Measurements from ENCODE around the gene CCDC85C.

Gene CCDC85C

GRCh38 chr14:99532310-99532709, 71.7 kb downstream of the CCDC85C start:
- H3K36me3 Mint-ChIP-seq (ENCODE audit: low read depth), result no peaks in the 10 kb centered on the region
- H3K4me3 Mint-ChIP-seq, result no peak overlapping the region
- H3K4me1 Mint-ChIP-seq (ENCODE audit: low read depth), result no peaks in the 10 kb centered on the region
- peak overlapping the region; percentile 61 for H3K27ac Mint-ChIP-seq
- no peaks in the 10 kb centered on the region for H3K9me3 Mint-ChIP-seq
- no peak for DNase-seq
- H3K27me3 Mint-ChIP-seq, result no peaks in the 10 kb centered on the region

- no peak for DNase-seq
These were observed 72.5 kb downstream of the CCDC85C start for GRCh38 chr14:99531251-99532096.

DNA sequence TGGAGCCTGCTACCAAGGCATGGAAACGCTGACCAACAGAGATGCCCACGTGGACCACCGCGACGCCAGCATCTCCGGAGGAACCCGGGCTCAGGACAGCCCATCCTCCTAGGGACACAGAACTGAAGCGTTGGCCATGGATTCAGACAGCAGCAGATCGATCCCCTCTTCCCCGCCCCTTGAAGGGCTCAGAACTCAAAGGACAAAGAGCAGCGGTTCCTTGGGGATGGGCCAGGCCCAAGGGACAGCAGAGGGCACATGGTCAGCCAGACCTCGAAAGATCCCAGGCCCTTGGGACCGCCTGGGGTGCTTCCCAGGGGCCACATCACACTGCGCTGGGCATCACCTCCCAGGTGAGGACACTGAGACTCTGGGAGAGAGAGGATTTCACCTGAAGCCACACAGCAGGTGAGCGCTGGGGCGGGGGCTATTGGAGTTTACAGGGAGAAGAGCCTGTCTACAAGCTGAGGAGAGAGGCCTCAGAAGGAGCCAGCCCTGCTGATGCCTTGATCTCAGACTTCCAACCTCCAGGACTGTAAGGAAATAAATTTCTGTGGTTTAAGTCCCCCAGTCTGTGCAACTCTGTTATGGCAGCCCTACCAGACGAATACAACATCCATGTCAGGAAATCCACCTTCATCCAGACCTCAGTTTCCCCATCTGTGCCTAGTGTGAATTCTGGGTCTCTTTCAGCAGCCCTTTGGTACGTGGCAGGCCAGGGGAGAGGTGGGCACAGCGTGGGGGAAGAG, 73.4 kb downstream of the CCDC85C start:
- no peaks in the 10 kb centered on the region for H3K27me3 Mint-ChIP-seq
- H3K27ac Mint-ChIP-seq, result no peak overlapping the region
- no peak overlapping the region for H3K4me3 Mint-ChIP-seq
- H3K36me3 Mint-ChIP-seq (ENCODE audit: low read depth), result no peaks in the 10 kb centered on the region
- no peak for DNase-seq
- H3K9me3 Mint-ChIP-seq, result no peaks in the 10 kb centered on the region
- H3K4me1 Mint-ChIP-seq (ENCODE audit: low read depth), result no peaks in the 10 kb centered on the region

More at GRCh38 chr14:99531251-99532096, 72.5 kb downstream of the CCDC85C start:
- Mint-ChIP-seq H3K4me3 (no peak overlapping the region), H3K4me1 (ENCODE audit: low read depth) (no peaks in the 10 kb centered on the region), H3K9me3 (no peaks in the 10 kb centered on the region), H3K36me3 (ENCODE audit: low read depth) (no peaks in the 10 kb centered on the region), H3K27me3 (no peaks in the 10 kb centered on the region), H3K27ac (no peak overlapping the region)

GRCh38 chr14:99529899-99530298, 74.1 kb downstream of the CCDC85C start:
- no peak overlapping the region for H3K4me3 Mint-ChIP-seq
- H3K36me3 Mint-ChIP-seq (ENCODE audit: low read depth), result no peaks in the 10 kb centered on the region
- H3K9me3 Mint-ChIP-seq, result no peaks in the 10 kb centered on the region
- no peaks in the 10 kb centered on the region for H3K27me3 Mint-ChIP-seq
- H3K4me1 Mint-ChIP-seq (ENCODE audit: low read depth), result peaks cover 6% of the 10 kb centered on the region
- DNase-seq, result no peak
- no peak overlapping the region for H3K27ac Mint-ChIP-seq

DNA sequence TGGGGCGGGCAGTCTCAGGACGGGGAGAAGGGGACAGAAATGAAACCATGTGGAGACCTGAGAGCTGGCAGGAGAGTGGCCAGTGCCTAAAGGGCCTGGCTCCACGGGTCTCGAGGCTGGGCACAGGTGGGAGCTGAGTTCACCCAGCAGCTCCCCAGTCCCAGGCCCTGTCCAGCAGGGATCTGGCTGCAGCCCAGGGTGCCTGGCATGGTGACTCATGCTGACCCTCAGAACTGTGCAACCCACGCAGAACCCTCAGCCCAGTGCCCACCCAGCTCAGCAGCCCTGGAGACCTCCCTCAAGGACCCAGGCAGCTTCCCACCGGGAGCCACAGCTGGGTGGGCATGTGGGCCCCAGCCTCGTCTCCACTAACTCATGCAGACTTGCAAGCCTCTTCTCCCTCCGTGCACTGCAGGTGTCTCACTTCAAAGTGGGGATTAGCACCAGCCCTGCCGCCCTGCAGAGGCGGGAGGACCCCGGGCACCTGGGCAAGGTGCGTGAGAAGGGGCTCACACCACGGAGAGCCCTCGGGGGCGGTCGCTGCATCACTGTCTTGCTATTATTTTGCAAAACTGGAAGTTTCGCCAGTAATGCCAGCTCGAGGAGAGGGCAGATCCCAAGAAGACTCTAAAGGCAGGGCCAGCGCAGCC, 76.5 kb downstream of the CCDC85C start:
- no peak overlapping the region for H3K27ac Mint-ChIP-seq
- no peaks in the 10 kb centered on the region for H3K36me3 Mint-ChIP-seq (ENCODE audit: low read depth)

GRCh38 chr14:99527026-99527425, 77.0 kb downstream of the CCDC85C start:
- Mint-ChIP-seq H3K4me1 (ENCODE audit: low read depth) (peaks cover 8% of the 10 kb centered on the region), H3K4me3 (no peak overlapping the region), H3K27ac (no peak overlapping the region), H3K27me3 (no peaks in the 10 kb centered on the region), H3K36me3 (ENCODE audit: low read depth) (no peaks in the 10 kb centered on the region), H3K9me3 (no peaks in the 10 kb centered on the region)
- no peak for DNase-seq

More for the DNA sequence above, 76.5 kb downstream of the CCDC85C start:
- Mint-ChIP-seq H3K9me3 (no peaks in the 10 kb centered on the region), H3K27me3 (no peaks in the 10 kb centered on the region), H3K4me3 (no peak overlapping the region), H3K4me1 (ENCODE audit: low read depth) (peaks cover 8% of the 10 kb centered on the region)
- DNase-seq, result no peak

DNA sequence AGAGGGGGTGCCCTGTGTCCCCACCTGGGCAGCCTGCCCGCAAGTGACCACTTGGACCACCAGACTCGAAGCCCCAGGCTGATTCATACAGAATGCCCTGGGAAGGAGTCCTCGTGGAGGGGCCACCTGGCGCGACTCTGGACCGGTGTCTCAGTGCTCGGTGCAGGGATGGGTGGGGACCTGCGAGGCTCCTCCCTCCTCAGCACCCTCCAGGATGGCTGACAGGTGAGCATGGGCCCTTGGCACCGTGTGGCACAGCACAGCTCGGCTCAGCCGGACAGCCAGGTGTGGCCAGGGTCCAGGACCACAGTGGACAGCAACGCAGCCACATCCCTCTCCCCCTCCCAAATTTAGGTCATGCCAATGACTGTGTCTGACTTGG, 78.3 kb downstream of the CCDC85C start:
- DNase-seq, result no peak
- no peaks in the 10 kb centered on the region for H3K9me3 Mint-ChIP-seq
- no peak overlapping the region for H3K4me3 Mint-ChIP-seq
- no peak overlapping the region for H3K27ac Mint-ChIP-seq
- no peaks in the 10 kb centered on the region for H3K27me3 Mint-ChIP-seq
- peaks cover 8% of the 10 kb centered on the region for H3K4me1 Mint-ChIP-seq (ENCODE audit: low read depth)
- no peaks in the 10 kb centered on the region for H3K36me3 Mint-ChIP-seq (ENCODE audit: low read depth)

- Mint-ChIP-seq H3K4me1 (ENCODE audit: low read depth) (peaks cover 8% of the 10 kb centered on the region), H3K27me3 (no peaks in the 10 kb centered on the region), H3K36me3 (ENCODE audit: low read depth) (no peaks in the 10 kb centered on the region), H3K27ac (peak overlapping the region; percentile 59), H3K4me3 (no peak overlapping the region), H3K9me3 (no peaks in the 10 kb centered on the region)
- DNase-seq, result no peak
These were observed 79.0 kb downstream of the CCDC85C start for GRCh38 chr14:99524804-99525698.

GRCh38 chr14:99524091-99524661, 79.8 kb downstream of the CCDC85C start:
- Mint-ChIP-seq H3K27ac (no peak overlapping the region), H3K27me3 (no peaks in the 10 kb centered on the region), H3K4me3 (no peak overlapping the region), H3K36me3 (ENCODE audit: low read depth) (no peaks in the 10 kb centered on the region), H3K4me1 (ENCODE audit: low read depth) (peaks cover 8% of the 10 kb centered on the region), H3K9me3 (no peaks in the 10 kb centered on the region)
- no peak for DNase-seq

GRCh38 chr14:99523704-99524055, 80.3 kb downstream of the CCDC85C start:
- no peak for DNase-seq
- no peaks in the 10 kb centered on the region for H3K9me3 Mint-ChIP-seq
- no peak overlapping the region for H3K4me3 Mint-ChIP-seq
- no peaks in the 10 kb centered on the region for H3K36me3 Mint-ChIP-seq (ENCODE audit: low read depth)
- no peak overlapping the region for H3K27ac Mint-ChIP-seq
- H3K4me1 Mint-ChIP-seq (ENCODE audit: low read depth), result peaks cover 8% of the 10 kb centered on the region
- H3K27me3 Mint-ChIP-seq, result no peaks in the 10 kb centered on the region

DNA sequence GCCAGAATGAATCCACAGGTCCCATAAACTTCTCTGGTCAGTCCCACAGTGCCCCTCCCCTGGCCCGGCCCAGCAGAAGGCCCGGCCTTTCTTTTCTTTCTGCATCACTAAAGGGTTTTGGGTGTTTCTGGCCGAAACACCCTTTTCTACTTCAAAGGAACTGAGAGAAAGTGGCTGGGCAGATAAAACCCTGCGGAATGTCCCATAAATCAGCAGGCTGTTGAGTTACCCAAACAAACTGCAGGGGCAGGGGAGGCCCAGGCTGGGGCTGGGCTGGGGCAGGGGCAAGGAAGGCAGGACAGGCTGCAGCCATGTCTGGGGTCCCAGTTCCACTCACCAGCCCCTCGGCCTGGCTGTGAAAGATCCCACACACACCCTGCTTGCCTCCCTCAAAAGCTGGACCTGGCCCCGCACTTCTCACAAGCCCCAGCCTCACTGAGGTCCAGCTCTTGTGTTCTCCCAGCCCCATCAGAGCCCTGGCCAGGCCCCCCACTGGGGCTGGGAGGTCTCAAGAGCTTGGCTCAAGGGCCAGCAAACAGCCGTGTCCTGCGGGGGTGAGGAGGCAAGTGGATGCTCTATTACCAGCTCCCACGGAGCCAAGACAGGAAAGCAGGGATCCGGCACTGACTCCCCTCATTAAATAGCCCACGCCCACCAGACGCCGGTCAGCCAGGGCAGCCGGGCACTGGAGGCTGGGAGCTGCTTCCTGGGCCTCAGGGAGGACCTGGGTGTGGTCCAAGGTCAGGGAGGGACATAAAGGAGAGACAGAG, 80.9 kb downstream of the CCDC85C start:
- Mint-ChIP-seq H3K4me3 (no peak overlapping the region), H3K4me1 (ENCODE audit: low read depth) (peaks cover 8% of the 10 kb centered on the region), H3K27ac (no peak overlapping the region), H3K36me3 (ENCODE audit: low read depth) (no peaks in the 10 kb centered on the region), H3K9me3 (no peaks in the 10 kb centered on the region), H3K27me3 (no peaks in the 10 kb centered on the region)
- no peak for DNase-seq

GRCh38 chr14:99522457-99522891, 81.5 kb downstream of the CCDC85C start:
- peaks cover 8% of the 10 kb centered on the region for H3K4me1 Mint-ChIP-seq (ENCODE audit: low read depth)
- DNase-seq, result no peak
- no peaks in the 10 kb centered on the region for H3K9me3 Mint-ChIP-seq
- no peak overlapping the region for H3K27ac Mint-ChIP-seq
- H3K36me3 Mint-ChIP-seq (ENCODE audit: low read depth), result no peaks in the 10 kb centered on the region
- H3K4me3 Mint-ChIP-seq, result no peak overlapping the region
- H3K27me3 Mint-ChIP-seq, result no peaks in the 10 kb centered on the region

DNA sequence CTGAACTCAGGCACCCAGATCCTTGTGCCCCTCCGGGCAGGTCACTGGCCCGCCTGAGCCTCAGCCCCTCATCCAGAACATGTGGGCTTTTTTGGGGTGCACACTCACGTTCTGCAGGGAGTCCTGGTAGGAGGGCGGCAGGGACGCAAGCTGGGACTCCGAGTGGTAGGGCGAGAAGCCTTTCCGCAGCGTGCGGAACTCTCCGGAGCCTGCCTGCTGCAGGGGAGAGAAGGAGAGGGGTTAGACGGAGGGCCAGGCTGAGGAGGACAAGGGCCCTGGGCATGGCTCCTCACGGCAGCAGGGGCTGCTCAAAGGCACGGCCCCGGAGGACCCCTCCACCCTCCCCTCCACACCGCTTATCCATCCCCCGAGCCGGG, 82.0 kb downstream of the CCDC85C start:
- no peaks in the 10 kb centered on the region for H3K9me3 Mint-ChIP-seq
- peaks cover 8% of the 10 kb centered on the region for H3K4me1 Mint-ChIP-seq (ENCODE audit: low read depth)
- no peaks in the 10 kb centered on the region for H3K27me3 Mint-ChIP-seq
- H3K36me3 Mint-ChIP-seq (ENCODE audit: low read depth), result no peaks in the 10 kb centered on the region
- H3K4me3 Mint-ChIP-seq, result no peak overlapping the region
- no peak overlapping the region for H3K27ac Mint-ChIP-seq
- no peak for DNase-seq
